K562 (cell line): ENCODE measurements around the gene ANKRD44. TPM values are rescaled to one million over a fixed set of nuclear protein-coding genes. Genes with fewer than 3 reads are reported as not detected.
A peak's percentile ranks its signal among the peaks of the same experiment; 100 is the strongest.

Experiments
- ATAC-seq: fragments of 200-7000 bp; cut with Tn5 transposase; 3 replicates; pipeline ENCODE4 v1.9.1; 2020; ENCODE audit warnings: moderate library complexity
- BruUV-seq: library from RNA; stranded (reverse); fragments of 400-500 nt; replicated peaks from 2 replicates; lab custom pipeline; 2021; lab: Mats Ljungman, UMichigan
- CTCF ChIA-PET: fragments of 300-600 bp; formaldehyde crosslinking; extraction: SDS; loops from one replicate; lab custom pipeline; 2021; ENCODE audit warnings: low intra/inter-chr PET ratio; lab: Yijun Ruan, JAX
- POLR2A ChIA-PET: fragments of 300-600, 350-650 bp; sonication (Branson Sonifier 250); formaldehyde crosslinking; extraction: SDS; loops from one replicate; lab custom pipeline; 2021; ENCODE audit warnings: antibody characterized with exemption, inconsistent platforms; lab: Yijun Ruan, JAX
- DNase-seq, 4 experiments: peaks; one replicate each; pipeline versions ENCODE4 v3.0.0 to v3.0.0-alpha.2; 2011 to 2018; ENCODE audit warnings: low spot score in 3 of 4, mixed read lengths in 3 of 4; ENCODE audit errors: extremely low read depth in 1 of 4
- FAIRE-seq: peaks from 2 replicates; lab custom pipeline; 2011; peaks lifted over from hg19 to GRCh38; lab: Jason Lieb, UNC
- H2AFZ ChIP-seq: 2 replicates; pipeline ENCODE4 v1.6.0; 2011; ENCODE audit warnings: low read depth, low read length, control low read depth, inconsistent platforms
- H3K27ac ChIP-seq: fragments of 200-600 bp; 3 replicates; pipeline ENCODE4 v1.8.0; 2011; ENCODE audit warnings: low read depth, mild to moderate bottlenecking, control low read depth, inconsistent platforms, low read length, moderate library complexity, mixed read lengths; ENCODE audit errors: extremely low read depth
- H3K27me3 ChIP-seq, 2 experiments: fragments of 300-600 bp in 1 of 2; 2 replicates in 1 of 2; 3 replicates in 1 of 2; pipeline versions ENCODE4 v1.6.0 to v1.8.0; 2011; ENCODE audit warnings: inconsistent platforms in 2 of 2, low read length in 2 of 2, mild to moderate bottlenecking in 1 of 2, mixed read lengths in 1 of 2, moderate library complexity in 1 of 2; ENCODE audit not compliant: control insufficient read depth in 2 of 2, insufficient read depth in 2 of 2
- H3K36me3 ChIP-seq: fragments of 300-600 bp; 3 replicates; pipeline ENCODE4 v1.8.0; 2011; ENCODE audit warnings: mild to moderate bottlenecking, low read length, inconsistent platforms; ENCODE audit not compliant: control insufficient read depth, insufficient read depth
- H3K4me1 ChIP-seq, 2 experiments: fragments of 200-600 bp in 1 of 2; replicated peaks in 1 of 2; 2 replicates in 1 of 2; 3 replicates in 1 of 2; pipeline versions ENCODE4 v1.5.1 to v1.8.0; 2011; ENCODE audit warnings: inconsistent platforms in 2 of 2, low read length in 2 of 2, mild to moderate bottlenecking in 1 of 2, mixed read lengths in 1 of 2, moderate library complexity in 1 of 2; ENCODE audit not compliant: control insufficient read depth in 2 of 2, insufficient read depth in 2 of 2
- H3K4me2 ChIP-seq: 2 replicates; pipeline ENCODE4 v1.6.1; 2011; ENCODE audit warnings: low read length, control low read depth, inconsistent platforms, mixed read lengths; ENCODE audit not compliant: insufficient read depth
- H3K4me3 ChIP-seq: fragments of 200-600 bp; sonication (generic), shearing (Covaris generic); 2 replicates; pipeline ENCODE4 v1.5.1; 2016; ENCODE audit warnings: control low read depth, inconsistent platforms
- H3K79me2 ChIP-seq: fragments of 200-600 bp; 3 replicates; pipeline ENCODE4 v1.8.0; 2011; ENCODE audit warnings: low read length, inconsistent platforms; ENCODE audit not compliant: control insufficient read depth, insufficient read depth
- H3K9ac ChIP-seq, 2 experiments: 2 replicates each; pipeline versions ENCODE4 v1.6.0 to v1.6.1; 2011; ENCODE audit warnings: low read depth in 2 of 2, low read length in 2 of 2, control low read depth in 1 of 2, inconsistent platforms in 1 of 2, mild to moderate bottlenecking in 1 of 2, mixed read lengths in 1 of 2; ENCODE audit not compliant: insufficient read depth in 1 of 2
- H3K9me1 ChIP-seq: one replicate; pipeline ENCODE4 v1.6.0; 2011; ENCODE audit warnings: inconsistent platforms, mild to moderate bottlenecking, low read length, moderate library complexity; ENCODE audit not compliant: control insufficient read depth, insufficient read depth
- H3K9me3 ChIP-seq: replicated peaks from 2 replicates; pipeline ENCODE4 v1.5.1; 2011; ENCODE audit warnings: low read depth, low read length, inconsistent platforms; ENCODE audit not compliant: control insufficient read depth, insufficient read depth
- H4K20me1 ChIP-seq: replicated peaks from 2 replicates; pipeline ENCODE4 v1.6.1; 2011; ENCODE audit warnings: low read length, inconsistent platforms, mixed read lengths; ENCODE audit not compliant: control insufficient read depth, insufficient read depth
- CEBPG ChIP-seq, 3 experiments: fragments of 200-800 bp in 1 of 3; sonication (Bioruptor generic) in 1 of 3; sonication (generic) in 1 of 3; formaldehyde crosslinking in 1 of 3; IDR thresholded peaks in 2 of 3; conservative IDR thresholded peaks in 1 of 3; 2 replicates each; pipeline versions ENCODE4 v1.6.1 to v1.8.0; 2016 to 2022; ENCODE audit warnings: missing compliant biosample characterization in 2 of 3, missing genetic modification characterization in 2 of 3, mild to moderate bottlenecking in 1 of 3, missing genetic modification reagents in 1 of 3
- L3MBTL2 ChIP-seq: fragments of 450-650 bp; IDR thresholded peaks from 2 replicates; pipeline ENCODE4 v1.6.1; 2016; ENCODE audit warnings: mild to moderate bottlenecking, moderate library complexity
- PHF21A ChIP-seq: fragments of 450-650 bp; IDR thresholded peaks from 2 replicates; pipeline ENCODE4 v1.6.1; 2017; ENCODE audit warnings: low read depth, borderline replicate concordance
- PHF8 ChIP-seq: fragments of 200-600 bp; sonication (generic); IDR thresholded peaks from 2 replicates; pipeline ENCODE4 v1.6.1; 2012; ENCODE audit warnings: mixed run types, mild to moderate bottlenecking, inconsistent platforms, low read length, moderate library complexity, borderline replicate concordance
- RNF2 ChIP-seq: sonication (generic); IDR thresholded peaks from 2 replicates; pipeline ENCODE4 v1.6.1; 2016
- WGBS: fragments of 100-300 bp; shearing (Covaris generic); methylation state at CpG from one replicate; pipeline ENCODE4 v1.1.6; 2016; ENCODE audit warnings: low coverage, mixed read lengths; ENCODE audit not compliant: insufficient coverage; ENCODE audit errors: missing lambda C conversion rate; 5-methylcytosine and 5-hydroxymethylcytosine counted together
- in situ Hi-C: fragments of 300-500 bp; cut with MboI; formaldehyde crosslinking; loops from 4 replicates; pipeline ENCODE4 v1.15.0; 2018; ENCODE audit warnings: inconsistent platforms, mixed read lengths
- intact Hi-C: fragments of 100-400 bp; cut with micrococcal nuclease; formaldehyde crosslinking; loops from 2 replicates; pipeline ENCODE4 v1.14.2; 2022
- polyA plus RNA-seq, 8 experiments: library from polyadenylated mRNA; depleted of rRNA in 4 of 8; stranded (reverse) in 5 of 8; unstranded in 3 of 8; fragments of >200 nt; fragmentation: Nextera tagmentation in 2 of 8; fragmentation: Illumina TruSeq in 1 of 8; extraction: Ambion mirVana in 2 of 8; extraction: Trizol in 1 of 8; gene quantifications; 2 replicates each; pipeline versions ENCODE4 v1.2.1 to v1.2.3, GENCODE V29; 2011 to 2014; ENCODE audit warnings: inconsistent platforms in 1 of 8, missing spikeins in 1 of 8
- total RNA-seq, 7 experiments: library from RNA; depleted of rRNA in 6 of 7; stranded (reverse); fragments of >200 nt in 6 of 7; fragmentation: Illumina TruSeq in 2 of 7; extraction: Trizol in 2 of 7; gene quantifications; 2 replicates each; pipeline versions ENCODE4 v1.2.1 to v1.2.3, GENCODE V29; 2011 to 2021; ENCODE audit warnings: low replicate concordance in 1 of 7
- TF ChIP-seq, protein P1 (sequence below): sonication (generic); formaldehyde crosslinking; IDR thresholded peaks from 2 replicates; pipeline ENCODE4 v1.9.0; 2022; ENCODE audit warnings: mild to moderate bottlenecking, missing genetic modification reagents
- TF ChIP-seq, protein P2 (sequence below): fragments of 450-650 bp; IDR thresholded peaks from 2 replicates; pipeline ENCODE4 v1.7.0; 2016; ENCODE audit warnings: borderline replicate concordance
- TF ChIP-seq, protein P3 (sequence below): fragments of 250-450 bp; sonication (Bioruptor Pico); IDR thresholded peaks from 2 replicates; pipeline ENCODE4 v1.4.0; 2020; ENCODE audit warnings: mild to moderate bottlenecking, moderate library complexity, borderline replicate concordance
- TF ChIP-seq, protein P4 (sequence below): sonication (generic); formaldehyde crosslinking; IDR thresholded peaks from 2 replicates; pipeline ENCODE4 v1.8.0; 2022; ENCODE audit warnings: mild to moderate bottlenecking, low read depth, missing genetic modification reagents

Gene ANKRD44
- total and polyA plus RNA-seq, 9 of the 15 experiments (the other 6 are each of a cell fraction or from before 2014, with no cell fraction given), result 0.03 to 0.64 (median 0.07) TPM; not detected in 3

DNA sequence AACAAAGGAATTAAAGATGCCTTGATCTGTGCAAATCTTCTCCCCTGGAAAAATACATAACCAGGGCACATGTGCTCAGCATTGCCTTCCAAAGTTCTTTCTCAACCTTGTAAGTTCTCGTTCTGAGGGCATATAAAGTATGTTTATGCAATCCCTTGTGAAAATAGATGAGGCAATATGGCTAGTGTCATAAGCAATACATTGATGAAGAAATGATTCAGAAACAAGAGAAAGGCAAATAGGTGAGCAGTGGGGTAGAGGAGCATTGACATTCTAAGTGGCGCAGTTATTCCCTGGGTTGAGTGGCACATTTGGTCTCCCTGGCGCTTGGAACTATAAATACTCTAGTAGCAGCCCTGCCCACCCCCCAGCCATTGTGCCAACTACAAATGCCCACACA is 326.6 kb downstream of the ANKRD44 start:
- Histone ChIP-seq H3K4me1 (no peaks in the 10 kb centered on the region), H3K27ac (no peak overlapping the region), H3K36me3 (no peaks in the 10 kb centered on the region), H3K9me3 (no peaks in the 10 kb centered on the region), H3K9me1 (no peaks in the 10 kb centered on the region), H4K20me1 (no peaks in the 10 kb centered on the region), H3K9ac (no peak overlapping the region), H3K4me3 (no peak overlapping the region), H3K79me2 (no peaks in the 10 kb centered on the region), H3K27me3 (no peaks in the 10 kb centered on the region), H3K4me2 (no peak overlapping the region), H2AFZ (no peak overlapping the region)
- FAIRE-seq (no peak), DNase-seq (no peak), ATAC-seq (no peak)
- BruUV-seq, result no TSS peak
- 14% methylated on average over 3 of the region's 3 CpGs for WGBS
- TF ChIP-seq PHF8 (no peak), CEBPG (CRISPR knock-in tag; IDR thresholded peaks at IDR 0.05) (no peak), CEBPG (tag; conservative IDR thresholded peaks at IDR 0.05 in 1 of 2, IDR thresholded peaks at IDR 0.05 in 1 of 2) (peak in 1 of 2 experiments; percentile 55; a peak in 2 of 4 replicates), L3MBTL2 (no peak), RNF2 (no peak), PHF21A (no peak)
- TF ChIP-seq, protein P1, sequence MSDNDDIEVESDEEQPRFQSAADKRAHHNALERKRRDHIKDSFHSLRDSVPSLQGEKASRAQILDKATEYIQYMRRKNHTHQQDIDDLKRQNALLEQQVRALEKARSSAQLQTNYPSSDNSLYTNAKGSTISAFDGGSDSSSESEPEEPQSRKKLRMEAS (CRISPR knock-in tag), result no peak
- TF ChIP-seq, protein P2, sequence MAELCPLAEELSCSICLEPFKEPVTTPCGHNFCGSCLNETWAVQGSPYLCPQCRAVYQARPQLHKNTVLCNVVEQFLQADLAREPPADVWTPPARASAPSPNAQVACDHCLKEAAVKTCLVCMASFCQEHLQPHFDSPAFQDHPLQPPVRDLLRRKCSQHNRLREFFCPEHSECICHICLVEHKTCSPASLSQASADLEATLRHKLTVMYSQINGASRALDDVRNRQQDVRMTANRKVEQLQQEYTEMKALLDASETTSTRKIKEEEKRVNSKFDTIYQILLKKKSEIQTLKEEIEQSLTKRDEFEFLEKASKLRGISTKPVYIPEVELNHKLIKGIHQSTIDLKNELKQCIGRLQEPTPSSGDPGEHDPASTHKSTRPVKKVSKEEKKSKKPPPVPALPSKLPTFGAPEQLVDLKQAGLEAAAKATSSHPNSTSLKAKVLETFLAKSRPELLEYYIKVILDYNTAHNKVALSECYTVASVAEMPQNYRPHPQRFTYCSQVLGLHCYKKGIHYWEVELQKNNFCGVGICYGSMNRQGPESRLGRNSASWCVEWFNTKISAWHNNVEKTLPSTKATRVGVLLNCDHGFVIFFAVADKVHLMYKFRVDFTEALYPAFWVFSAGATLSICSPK, result no peak
- TF ChIP-seq, protein P3, sequence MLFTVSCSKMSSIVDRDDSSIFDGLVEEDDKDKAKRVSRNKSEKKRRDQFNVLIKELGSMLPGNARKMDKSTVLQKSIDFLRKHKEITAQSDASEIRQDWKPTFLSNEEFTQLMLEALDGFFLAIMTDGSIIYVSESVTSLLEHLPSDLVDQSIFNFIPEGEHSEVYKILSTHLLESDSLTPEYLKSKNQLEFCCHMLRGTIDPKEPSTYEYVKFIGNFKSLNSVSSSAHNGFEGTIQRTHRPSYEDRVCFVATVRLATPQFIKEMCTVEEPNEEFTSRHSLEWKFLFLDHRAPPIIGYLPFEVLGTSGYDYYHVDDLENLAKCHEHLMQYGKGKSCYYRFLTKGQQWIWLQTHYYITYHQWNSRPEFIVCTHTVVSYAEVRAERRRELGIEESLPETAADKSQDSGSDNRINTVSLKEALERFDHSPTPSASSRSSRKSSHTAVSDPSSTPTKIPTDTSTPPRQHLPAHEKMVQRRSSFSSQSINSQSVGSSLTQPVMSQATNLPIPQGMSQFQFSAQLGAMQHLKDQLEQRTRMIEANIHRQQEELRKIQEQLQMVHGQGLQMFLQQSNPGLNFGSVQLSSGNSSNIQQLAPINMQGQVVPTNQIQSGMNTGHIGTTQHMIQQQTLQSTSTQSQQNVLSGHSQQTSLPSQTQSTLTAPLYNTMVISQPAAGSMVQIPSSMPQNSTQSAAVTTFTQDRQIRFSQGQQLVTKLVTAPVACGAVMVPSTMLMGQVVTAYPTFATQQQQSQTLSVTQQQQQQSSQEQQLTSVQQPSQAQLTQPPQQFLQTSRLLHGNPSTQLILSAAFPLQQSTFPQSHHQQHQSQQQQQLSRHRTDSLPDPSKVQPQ (CRISPR knock-in tag), result no peak
- TF ChIP-seq, protein P4, sequence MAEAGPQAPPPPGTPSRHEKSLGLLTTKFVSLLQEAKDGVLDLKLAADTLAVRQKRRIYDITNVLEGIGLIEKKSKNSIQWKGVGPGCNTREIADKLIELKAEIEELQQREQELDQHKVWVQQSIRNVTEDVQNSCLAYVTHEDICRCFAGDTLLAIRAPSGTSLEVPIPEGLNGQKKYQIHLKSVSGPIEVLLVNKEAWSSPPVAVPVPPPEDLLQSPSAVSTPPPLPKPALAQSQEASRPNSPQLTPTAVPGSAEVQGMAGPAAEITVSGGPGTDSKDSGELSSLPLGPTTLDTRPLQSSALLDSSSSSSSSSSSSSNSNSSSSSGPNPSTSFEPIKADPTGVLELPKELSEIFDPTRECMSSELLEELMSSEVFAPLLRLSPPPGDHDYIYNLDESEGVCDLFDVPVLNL (CRISPR knock-in tag), result no peak
- CTCF ChIA-PET, result no interaction called here
- in situ Hi-C loops, result no loop called here
- POLR2A ChIA-PET, result no interaction called here
- intact Hi-C loops, result no loop called here
